Measurements from ENCODE around the gene EIF1AD.
A peak's percentile ranks its signal among the peaks of the same experiment; 100 is the strongest.

Gene EIF1AD

GRCh38 chr11:65997286-65997685, 4.7 kb downstream of the EIF1AD start:
- H3K9me3 ChIP-seq (replicated peaks in 1 of 11), result no peaks in the 10 kb centered on the region
- H3K4me2 ChIP-seq, result no peak overlapping the region
- peaks cover 5 to 53% (median 31%) of the 10 kb centered on the region in 11 experiments; a peak in 18 of 22 replicates for H4K20me1 ChIP-seq
- peak overlapping the region in 2 of 11 experiments; percentile 9 to 26; a peak in 1 of 22 replicates for H3K9ac ChIP-seq
- no peak overlapping the region for H3K27ac ChIP-seq
- peaks cover 37 to 72% (median 56%) of the 10 kb centered on the region in 11 experiments for H3K36me3 ChIP-seq
- peaks cover 8 to 20% (median 17%) of the 10 kb centered on the region in 10 experiments for H3K4me1 ChIP-seq
- no peak for TF ChIP-seq Cebpa-rat (IDR thresholded peaks at IDR 0.05)
- no peak overlapping the region for H3K4me3 ChIP-seq
- H3K27me3 ChIP-seq, result no peaks in the 10 kb centered on the region

DNA sequence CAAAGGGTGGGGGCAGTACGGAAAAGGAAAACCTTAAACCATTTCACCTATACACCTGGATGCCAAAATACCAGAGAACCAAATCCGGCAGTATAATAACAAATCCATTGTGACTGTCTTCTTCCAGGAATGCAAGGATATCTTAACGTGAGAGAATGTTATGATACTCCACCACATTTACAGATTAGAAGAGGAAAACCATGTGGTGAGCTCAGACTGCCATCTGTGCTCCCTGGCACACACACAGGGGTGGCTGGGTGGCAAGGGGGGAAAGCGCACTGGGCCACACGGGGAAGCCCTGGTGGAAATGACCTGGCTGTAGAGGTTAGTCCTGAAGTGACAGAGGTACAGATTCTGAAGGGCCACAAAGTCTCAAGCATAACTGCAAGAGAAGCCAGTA, 9.9 kb downstream of the EIF1AD start:
- Histone ChIP-seq H3K36me3 (peaks cover 4 to 64% (median 34%) of the 10 kb centered on the region in 11 experiments), H3K27me3 (no peaks in the 10 kb centered on the region), H3K27ac (no peak overlapping the region), H3K9me3 (replicated peaks in 1 of 11) (no peaks in the 10 kb centered on the region), H4K20me1 (peaks cover 0 to 7% (median 4%) of the 10 kb centered on the region in 11 experiments; a peak in 9 of 22 replicates), H3K4me3 (no peak overlapping the region), H3K9ac (peak overlapping the region in 1 of 11 experiments; percentile 4; a peak in 2 of 22 replicates), H3K4me1 (peaks cover 0 to 13% (median 5%) of the 10 kb centered on the region in 10 experiments; a peak in 10 of 20 replicates), H3K4me2 (no peak overlapping the region)
- no peak for TF ChIP-seq Cebpa-rat (IDR thresholded peaks at IDR 0.05)

DNA sequence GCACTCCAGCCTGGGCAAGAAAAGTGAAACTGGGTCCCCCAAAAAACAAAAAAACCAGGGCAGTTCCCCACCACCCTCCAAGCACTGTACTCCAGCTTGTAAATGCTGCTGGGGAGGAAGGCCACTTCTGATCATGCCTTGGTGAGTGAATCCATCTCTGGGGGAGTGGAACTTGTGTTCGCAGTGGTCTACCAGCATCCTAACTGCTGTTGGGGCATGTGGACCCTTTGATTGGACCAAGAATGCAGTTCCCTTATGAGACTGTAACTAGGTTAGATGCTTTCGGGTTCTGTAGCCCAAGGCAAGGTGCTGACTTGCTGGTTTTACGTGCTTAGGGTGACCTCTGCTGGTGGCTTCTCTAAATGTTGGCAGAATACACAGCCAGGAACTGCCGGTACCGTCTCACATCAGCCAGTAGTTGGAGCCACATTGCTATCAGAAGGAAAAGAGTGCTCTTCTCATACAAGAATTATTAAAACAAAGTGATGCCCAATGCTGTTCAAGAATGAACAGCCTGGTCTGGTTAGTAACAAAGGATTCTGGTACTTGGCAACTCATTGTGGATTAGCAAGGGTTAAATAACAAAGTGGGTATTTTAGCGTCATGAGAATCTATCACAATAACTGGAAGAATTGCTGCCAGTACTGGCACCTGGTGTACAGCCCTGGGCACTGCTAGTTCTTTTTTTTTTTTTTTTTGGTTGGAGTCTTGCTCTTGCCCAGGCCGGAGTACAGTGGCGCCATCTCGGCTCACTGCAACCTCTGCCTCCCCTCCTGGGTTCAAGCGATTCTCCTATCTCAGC, 13.0 kb downstream of the EIF1AD start:
- H3K36me3 ChIP-seq, result peaks cover 0 to 48% (median 12%) of the 10 kb centered on the region in 11 experiments; a peak in 13 of 22 replicates
- H3K27me3 ChIP-seq, result no peaks in the 10 kb centered on the region
- TF ChIP-seq Cebpa-rat (IDR thresholded peaks at IDR 0.05), result no peak
- no peak overlapping the region for H3K4me3 ChIP-seq
- no peaks in the 10 kb centered on the region; a peak in 1 of 22 replicates for H4K20me1 ChIP-seq
- no peaks in the 10 kb centered on the region for H3K9me3 ChIP-seq (replicated peaks in 1 of 11)
- H3K4me2 ChIP-seq, result peak overlapping the region in 4 of 11 experiments; percentile 19 to 24 (median 20); a peak in 5 of 22 replicates
- peaks cover 0 to 29% (median 5%) of the 10 kb centered on the region in 10 experiments; a peak in 12 of 20 replicates for H3K4me1 ChIP-seq
- peak overlapping the region in 1 of 11 experiments; percentile 18; a peak in 1 of 22 replicates for H3K27ac ChIP-seq
- no peak overlapping the region; a peak in 3 of 22 replicates for H3K9ac ChIP-seq

DNA sequence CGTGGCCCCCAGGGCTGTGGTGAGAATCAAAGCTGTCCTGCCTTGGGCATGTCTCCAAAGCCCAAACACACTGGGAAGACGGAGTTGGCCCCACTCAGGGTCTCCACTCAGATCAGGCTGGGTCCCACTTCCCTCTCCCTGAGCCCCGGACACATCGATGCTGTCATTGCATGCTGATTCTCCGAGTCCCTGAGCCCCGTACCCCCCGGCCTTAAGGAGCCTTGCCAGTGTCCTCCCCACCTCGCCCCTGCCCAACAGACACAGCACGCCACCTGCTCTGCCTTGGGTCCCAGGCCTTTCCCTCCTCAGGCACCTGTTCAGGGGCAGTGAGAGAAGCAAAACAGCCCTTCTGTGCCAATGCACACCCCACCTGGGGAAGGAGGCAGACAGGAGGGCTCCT, 14.6 kb downstream of the EIF1AD start:
- TF ChIP-seq Cebpa-rat (IDR thresholded peaks at IDR 0.05), result no peak
- no peak overlapping the region for H3K4me3 ChIP-seq
- H3K4me1 ChIP-seq, result peaks cover 0 to 29% (median 5%) of the 10 kb centered on the region in 10 experiments; a peak in 12 of 20 replicates
- peaks cover 0 to 41% (median 12%) of the 10 kb centered on the region in 11 experiments; a peak in 13 of 22 replicates for H3K36me3 ChIP-seq
- peak overlapping the region in 2 of 11 experiments; percentile 39 to 50; a peak in 5 of 22 replicates for H3K9ac ChIP-seq
- no peaks in the 10 kb centered on the region for H3K27me3 ChIP-seq
- H3K27ac ChIP-seq, result no peak overlapping the region
- H3K9me3 ChIP-seq (replicated peaks in 1 of 11), result no peaks in the 10 kb centered on the region
- H3K4me2 ChIP-seq, result no peak overlapping the region; a peak in 2 of 22 replicates
- H4K20me1 ChIP-seq, result no peaks in the 10 kb centered on the region; a peak in 1 of 22 replicates

GRCh38 chr11:65983589-65983987, 18.4 kb downstream of the EIF1AD start:
- peaks cover 0 to 20% (median 2%) of the 10 kb centered on the region in 10 experiments; a peak in 11 of 20 replicates for H3K4me1 ChIP-seq
- no peak overlapping the region for H3K4me3 ChIP-seq
- peaks cover 0 to 28% (median 0%) of the 10 kb centered on the region in 11 experiments; a peak in 5 of 22 replicates for H4K20me1 ChIP-seq
- H3K9ac ChIP-seq, result no peak overlapping the region; a peak in 2 of 22 replicates
- H3K27me3 ChIP-seq, result no peaks in the 10 kb centered on the region
- no peak for TF ChIP-seq Cebpa-rat (IDR thresholded peaks at IDR 0.05)
- no peak overlapping the region for H3K4me2 ChIP-seq
- H3K36me3 ChIP-seq, result peaks cover 17 to 31% (median 18%) of the 10 kb centered on the region in 11 experiments
- H3K27ac ChIP-seq, result no peak overlapping the region
- no peaks in the 10 kb centered on the region for H3K9me3 ChIP-seq (replicated peaks in 1 of 11)

DNA sequence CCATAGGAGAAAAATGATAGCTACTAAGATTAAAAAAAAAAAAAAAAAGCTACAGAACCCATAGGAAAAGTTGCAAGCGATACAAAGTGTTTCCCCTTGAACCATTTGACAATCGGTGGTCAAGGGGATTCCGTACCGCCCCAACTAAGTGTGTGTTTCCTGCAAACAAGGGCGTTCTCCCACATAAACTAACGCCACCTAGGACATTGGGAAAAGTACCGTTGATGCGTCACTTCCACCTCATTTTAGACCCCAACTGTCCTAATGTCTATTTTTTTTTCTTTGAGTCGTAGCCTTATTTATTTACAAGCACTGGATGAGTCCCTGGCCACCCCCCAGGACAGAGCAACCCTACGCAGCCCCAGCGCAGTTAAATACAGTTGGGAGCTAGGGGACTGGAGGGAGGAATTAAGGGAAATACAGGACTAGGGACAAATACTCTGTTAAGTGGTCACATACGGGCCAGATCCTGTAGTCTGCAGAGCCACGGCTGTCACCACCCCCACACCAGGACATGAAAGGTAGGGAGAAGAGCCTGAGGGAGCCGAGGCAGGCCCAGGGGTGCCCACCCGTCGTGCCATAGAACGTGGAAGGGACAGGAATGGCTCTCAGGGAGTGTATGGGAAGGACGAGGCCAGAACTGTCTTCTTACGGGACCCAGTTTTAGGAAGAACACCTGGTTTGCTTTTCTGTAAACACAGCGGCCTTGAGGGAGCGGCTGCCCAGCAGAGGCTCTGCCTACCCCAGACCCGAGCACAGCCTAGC, 19.0 kb downstream of the EIF1AD start:
- Histone ChIP-seq H3K4me1 (peaks cover 0 to 20% (median under 1%) of the 10 kb centered on the region in 10 experiments; a peak in 10 of 20 replicates), H3K9me3 (replicated peaks in 1 of 11) (no peaks in the 10 kb centered on the region), H3K9ac (no peak overlapping the region; a peak in 2 of 22 replicates), H4K20me1 (peaks cover 0 to 34% (median 0%) of the 10 kb centered on the region in 11 experiments; a peak in 5 of 22 replicates), H3K27ac (no peak overlapping the region), H3K4me2 (no peak overlapping the region), H3K27me3 (no peaks in the 10 kb centered on the region), H3K4me3 (no peak overlapping the region), H3K36me3 (peaks cover 23 to 37% (median 24%) of the 10 kb centered on the region in 11 experiments)
- TF ChIP-seq Cebpa-rat (IDR thresholded peaks at IDR 0.05), result no peak

DNA sequence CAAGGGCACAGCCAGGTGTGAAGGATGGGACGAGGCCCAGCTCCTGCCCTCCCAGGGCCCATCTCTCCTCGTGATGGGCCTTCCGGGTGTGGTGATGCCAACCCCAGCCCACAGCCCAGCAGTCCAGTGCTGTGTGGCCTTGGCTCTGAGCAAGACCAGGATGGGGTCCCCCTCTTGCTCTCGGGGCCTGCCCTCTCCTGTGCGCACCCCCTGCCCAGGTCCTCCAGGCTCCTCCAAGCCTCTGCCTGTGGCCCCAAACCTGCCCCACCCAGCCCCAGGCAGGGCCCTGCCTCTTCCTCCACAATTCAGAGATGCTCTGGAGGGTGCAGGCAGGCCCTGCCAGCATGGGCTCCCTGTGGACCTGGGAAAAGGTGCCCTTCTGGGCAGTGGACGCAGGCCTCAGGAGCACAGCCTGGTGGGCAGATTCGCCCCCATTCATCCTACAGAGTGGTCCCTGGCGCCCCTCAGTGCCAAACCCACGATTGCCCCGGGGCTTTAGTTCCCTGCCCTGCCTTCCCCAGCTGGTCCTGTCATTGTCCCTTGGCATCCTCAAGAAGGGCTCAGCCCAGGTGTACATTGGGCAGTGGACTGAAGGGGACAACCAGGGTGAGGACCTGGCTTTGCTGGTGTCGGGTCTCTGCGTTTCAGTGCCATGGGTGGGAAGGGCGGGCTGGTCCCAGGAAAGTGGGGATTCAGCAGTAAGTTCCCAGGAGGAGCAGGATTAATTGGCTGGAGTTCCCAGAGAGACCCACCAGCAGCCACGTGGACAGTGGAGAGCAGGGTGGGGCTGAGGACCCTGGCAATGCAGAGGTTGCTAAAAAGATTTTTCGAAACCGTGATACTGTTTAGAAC, 19.8 kb downstream of the EIF1AD start:
- TF ChIP-seq Cebpa-rat (IDR thresholded peaks at IDR 0.05), result no peak

More for the DNA sequence above, 19.8 kb downstream of the EIF1AD start:
- Histone ChIP-seq H4K20me1 (peaks cover 0 to 42% (median 0%) of the 10 kb centered on the region in 11 experiments; a peak in 5 of 22 replicates), H3K36me3 (peaks cover 31 to 45% (median 32%) of the 10 kb centered on the region in 11 experiments), H3K4me1 (peaks cover 0 to 19% (median 0%) of the 10 kb centered on the region in 10 experiments; a peak in 9 of 20 replicates), H3K4me3 (no peak overlapping the region), H3K4me2 (no peak overlapping the region), H3K27ac (no peak overlapping the region), H3K27me3 (no peaks in the 10 kb centered on the region), H3K9me3 (replicated peaks in 1 of 11) (no peaks in the 10 kb centered on the region), H3K9ac (no peak overlapping the region)

Measured in BLaER1 treated with 17β-estradiol and CSF1 and Interleukin-3, amounts not matched to agents 10 nM and 100 nM (cell line).